NCI-H1048 (cell line): ENCODE results near the gene LRRC41.
A peak's percentile ranks its signal among the peaks of the same experiment; 100 is the strongest.
"Not testable (repeated sequence)": the region's sequence is repeated elsewhere in the genome, so short reads cannot be mapped to it uniquely, and the experiment has no call there.

Source experiments
- DNase-seq: peaks from one replicate; lab custom pipeline; 2025; lab: John Stamatoyannopoulos, UW

The LRRC41 gene

GRCh38 chr1:46303038-46303871, at the start of gene LRRC41, which contains the start of gene UQCRH:
LRRC41 (minus strand) TSS chr1:46303616; CDS start chr1:46303322, 294 bp downstream.
UQCRH (plus strand) TSS chr1:46303698; CDS start chr1:46303767, 69 bp downstream.
- DNase-seq, result peak; percentile 84

- no peak for DNase-seq
These were observed 48.9 kb upstream of the LRRC41 start for GRCh38 chr1:46352363-46352762.

GRCh38 chr1:46345281-46345680, 41.9 kb upstream of the LRRC41 start:
- DNase-seq, result no peak

GRCh38 chr1:46344481-46344880, 41.1 kb upstream of the LRRC41 start:
- DNase-seq, result no peak

GRCh38 chr1:46343705-46344104, 40.3 kb upstream of the LRRC41 start:
- DNase-seq, result no peak

GRCh38 chr1:46343351-46343695, 39.9 kb upstream of the LRRC41 start:
- DNase-seq, result no peak

GRCh38 chr1:46342677-46343350, 39.4 kb upstream of the LRRC41 start:
- DNase-seq, result no peak

- no peak for DNase-seq
These were observed 38.8 kb upstream of the LRRC41 start for GRCh38 chr1:46342084-46342656.

GRCh38 chr1:46341222-46342083, 38.0 kb upstream of the LRRC41 start:
- DNase-seq, result no peak

GRCh38 chr1:46340404-46341221, 37.2 kb upstream of the LRRC41 start, which contains the start of gene NSUN4:
NSUN4 (plus strand) TSS chr1:46340807; CDS start chr1:46340827, 20 bp downstream.
- DNase-seq, result peak; percentile 81

- not testable (repeated sequence) for DNase-seq
These were observed 34.0 kb upstream of the LRRC41 start for GRCh38 chr1:46337409-46337808.

- no peak for DNase-seq
These were observed 31.7 kb upstream of the LRRC41 start for GRCh38 chr1:46335081-46335480.

GRCh38 chr1:46334030-46334384, 30.6 kb upstream of the LRRC41 start:
- DNase-seq, result no peak

GRCh38 chr1:46333300-46334029, 30.0 kb upstream of the LRRC41 start:
- DNase-seq, result peak; percentile 76

- not testable (repeated sequence) for DNase-seq
These were observed 28.5 kb upstream of the LRRC41 start for GRCh38 chr1:46331786-46332540.

- not testable (repeated sequence) for DNase-seq
These were observed 27.0 kb upstream of the LRRC41 start for GRCh38 chr1:46330381-46330780.

- not testable (repeated sequence) for DNase-seq
These were observed 26.4 kb upstream of the LRRC41 start for GRCh38 chr1:46329807-46330206.

GRCh38 chr1:46328182-46328581, 24.8 kb upstream of the LRRC41 start:
- DNase-seq, result not testable (repeated sequence)

GRCh38 chr1:46325285-46326076, 22.1 kb upstream of the LRRC41 start:
- DNase-seq, result not testable (repeated sequence)
